H1 (cell line): ENCODE measurements around the gene HS6ST2.

Experiments
- BACH1 ChIP-seq: IDR thresholded peaks from 2 replicates; pipeline ENCODE4 v1.6.1; 2012; ENCODE audit warnings: low read length, improper control_type of control experiment
- CTCF ChIP-seq, 3 experiments: IDR thresholded peaks; 1 replicate in 2 of 3; 2 replicates in 1 of 3; pipeline versions ENCODE4 v1.5.1 to v1.6.1; 2011; ENCODE audit warnings: low read length in 3 of 3, mild to moderate bottlenecking in 3 of 3, inconsistent platforms in 2 of 3, low read depth in 1 of 3, moderate library complexity in 1 of 3; ENCODE audit not compliant: insufficient read depth in 1 of 3; ENCODE audit errors: control extremely low read depth in 1 of 3
- EZH2 ChIP-seq: fragments of 200-600 bp; sonication (generic); IDR thresholded peaks from 2 replicates; pipeline ENCODE4 v1.7.1; 2012; ENCODE audit warnings: low read depth, mild to moderate bottlenecking, moderate library complexity, low read length, inconsistent platforms; ENCODE audit not compliant: severe bottlenecking
- FOSL1 ChIP-seq: IDR thresholded peaks from 2 replicates; pipeline ENCODE4 v1.6.1; 2011; ENCODE audit warnings: mild to moderate bottlenecking, low read depth, low read length, moderate library complexity; ENCODE audit not compliant: insufficient read depth
- MAX ChIP-seq: IDR thresholded peaks from 2 replicates; pipeline ENCODE4 v1.6.1; 2012; ENCODE audit warnings: inconsistent platforms
- SIX5 ChIP-seq: IDR thresholded peaks from 2 replicates; pipeline ENCODE4 v1.6.1; 2011; ENCODE audit warnings: mild to moderate bottlenecking, low read depth, low read length
- TCF12 ChIP-seq: IDR thresholded peaks from 2 replicates; pipeline ENCODE4 v1.6.1; 2011; ENCODE audit warnings: low read depth, mild to moderate bottlenecking, low read length
- TEAD4 ChIP-seq: IDR thresholded peaks from 2 replicates; pipeline ENCODE4 v1.6.1; 2012; ENCODE audit warnings: low read depth, low read length, inconsistent platforms, mixed read lengths
- TF ChIP-seq, protein P1 (sequence below): fragments of 300-600 bp; sonication (generic); IDR thresholded peaks from 2 replicates; pipeline ENCODE4 v1.7.1; 2012; ENCODE audit warnings: low read length, moderate library complexity, mild to moderate bottlenecking, inconsistent platforms; ENCODE audit not compliant: insufficient replicate concordance

- TF ChIP-seq BACH1 (no peak), TCF12 (no peak), EZH2 (no peak), TEAD4 (no peak), SIX5 (no peak), CTCF (IDR thresholded peaks at IDR 0.05; ENCODE audit: control extremely low read depth in 1 of 3, insufficient read depth in 1 of 3, low read depth in 1 of 3, low read length in 3 of 3) (no peak), FOSL1 (no peak), MAX (no peak)
- TF ChIP-seq, protein P1, sequence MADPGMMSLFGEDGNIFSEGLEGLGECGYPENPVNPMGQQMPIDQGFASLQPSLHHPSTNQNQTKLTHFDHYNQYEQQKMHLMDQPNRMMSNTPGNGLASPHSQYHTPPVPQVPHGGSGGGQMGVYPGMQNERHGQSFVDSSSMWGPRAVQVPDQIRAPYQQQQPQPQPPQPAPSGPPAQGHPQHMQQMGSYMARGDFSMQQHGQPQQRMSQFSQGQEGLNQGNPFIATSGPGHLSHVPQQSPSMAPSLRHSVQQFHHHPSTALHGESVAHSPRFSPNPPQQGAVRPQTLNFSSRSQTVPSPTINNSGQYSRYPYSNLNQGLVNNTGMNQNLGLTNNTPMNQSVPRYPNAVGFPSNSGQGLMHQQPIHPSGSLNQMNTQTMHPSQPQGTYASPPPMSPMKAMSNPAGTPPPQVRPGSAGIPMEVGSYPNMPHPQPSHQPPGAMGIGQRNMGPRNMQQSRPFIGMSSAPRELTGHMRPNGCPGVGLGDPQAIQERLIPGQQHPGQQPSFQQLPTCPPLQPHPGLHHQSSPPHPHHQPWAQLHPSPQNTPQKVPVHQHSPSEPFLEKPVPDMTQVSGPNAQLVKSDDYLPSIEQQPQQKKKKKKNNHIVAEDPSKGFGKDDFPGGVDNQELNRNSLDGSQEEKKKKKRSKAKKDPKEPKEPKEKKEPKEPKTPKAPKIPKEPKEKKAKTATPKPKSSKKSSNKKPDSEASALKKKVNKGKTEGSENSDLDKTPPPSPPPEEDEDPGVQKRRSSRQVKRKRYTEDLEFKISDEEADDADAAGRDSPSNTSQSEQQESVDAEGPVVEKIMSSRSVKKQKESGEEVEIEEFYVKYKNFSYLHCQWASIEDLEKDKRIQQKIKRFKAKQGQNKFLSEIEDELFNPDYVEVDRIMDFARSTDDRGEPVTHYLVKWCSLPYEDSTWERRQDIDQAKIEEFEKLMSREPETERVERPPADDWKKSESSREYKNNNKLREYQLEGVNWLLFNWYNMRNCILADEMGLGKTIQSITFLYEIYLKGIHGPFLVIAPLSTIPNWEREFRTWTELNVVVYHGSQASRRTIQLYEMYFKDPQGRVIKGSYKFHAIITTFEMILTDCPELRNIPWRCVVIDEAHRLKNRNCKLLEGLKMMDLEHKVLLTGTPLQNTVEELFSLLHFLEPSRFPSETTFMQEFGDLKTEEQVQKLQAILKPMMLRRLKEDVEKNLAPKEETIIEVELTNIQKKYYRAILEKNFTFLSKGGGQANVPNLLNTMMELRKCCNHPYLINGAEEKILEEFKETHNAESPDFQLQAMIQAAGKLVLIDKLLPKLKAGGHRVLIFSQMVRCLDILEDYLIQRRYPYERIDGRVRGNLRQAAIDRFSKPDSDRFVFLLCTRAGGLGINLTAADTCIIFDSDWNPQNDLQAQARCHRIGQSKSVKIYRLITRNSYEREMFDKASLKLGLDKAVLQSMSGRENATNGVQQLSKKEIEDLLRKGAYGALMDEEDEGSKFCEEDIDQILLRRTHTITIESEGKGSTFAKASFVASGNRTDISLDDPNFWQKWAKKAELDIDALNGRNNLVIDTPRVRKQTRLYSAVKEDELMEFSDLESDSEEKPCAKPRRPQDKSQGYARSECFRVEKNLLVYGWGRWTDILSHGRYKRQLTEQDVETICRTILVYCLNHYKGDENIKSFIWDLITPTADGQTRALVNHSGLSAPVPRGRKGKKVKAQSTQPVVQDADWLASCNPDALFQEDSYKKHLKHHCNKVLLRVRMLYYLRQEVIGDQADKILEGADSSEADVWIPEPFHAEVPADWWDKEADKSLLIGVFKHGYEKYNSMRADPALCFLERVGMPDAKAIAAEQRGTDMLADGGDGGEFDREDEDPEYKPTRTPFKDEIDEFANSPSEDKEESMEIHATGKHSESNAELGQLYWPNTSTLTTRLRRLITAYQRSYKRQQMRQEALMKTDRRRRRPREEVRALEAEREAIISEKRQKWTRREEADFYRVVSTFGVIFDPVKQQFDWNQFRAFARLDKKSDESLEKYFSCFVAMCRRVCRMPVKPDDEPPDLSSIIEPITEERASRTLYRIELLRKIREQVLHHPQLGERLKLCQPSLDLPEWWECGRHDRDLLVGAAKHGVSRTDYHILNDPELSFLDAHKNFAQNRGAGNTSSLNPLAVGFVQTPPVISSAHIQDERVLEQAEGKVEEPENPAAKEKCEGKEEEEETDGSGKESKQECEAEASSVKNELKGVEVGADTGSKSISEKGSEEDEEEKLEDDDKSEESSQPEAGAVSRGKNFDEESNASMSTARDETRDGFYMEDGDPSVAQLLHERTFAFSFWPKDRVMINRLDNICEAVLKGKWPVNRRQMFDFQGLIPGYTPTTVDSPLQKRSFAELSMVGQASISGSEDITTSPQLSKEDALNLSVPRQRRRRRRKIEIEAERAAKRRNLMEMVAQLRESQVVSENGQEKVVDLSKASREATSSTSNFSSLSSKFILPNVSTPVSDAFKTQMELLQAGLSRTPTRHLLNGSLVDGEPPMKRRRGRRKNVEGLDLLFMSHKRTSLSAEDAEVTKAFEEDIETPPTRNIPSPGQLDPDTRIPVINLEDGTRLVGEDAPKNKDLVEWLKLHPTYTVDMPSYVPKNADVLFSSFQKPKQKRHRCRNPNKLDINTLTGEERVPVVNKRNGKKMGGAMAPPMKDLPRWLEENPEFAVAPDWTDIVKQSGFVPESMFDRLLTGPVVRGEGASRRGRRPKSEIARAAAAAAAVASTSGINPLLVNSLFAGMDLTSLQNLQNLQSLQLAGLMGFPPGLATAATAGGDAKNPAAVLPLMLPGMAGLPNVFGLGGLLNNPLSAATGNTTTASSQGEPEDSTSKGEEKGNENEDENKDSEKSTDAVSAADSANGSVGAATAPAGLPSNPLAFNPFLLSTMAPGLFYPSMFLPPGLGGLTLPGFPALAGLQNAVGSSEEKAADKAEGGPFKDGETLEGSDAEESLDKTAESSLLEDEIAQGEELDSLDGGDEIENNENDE: no peak
Measured at GRCh38 chrX:132766452-132766851, 192.0 kb downstream of the HS6ST2 start.
